Fibroblast of lung (primary cell): Measurements from ENCODE around the gene OR2H1. TPM values are rescaled to one million over a fixed set of nuclear protein-coding genes. Genes with fewer than 3 reads are reported as not detected.

ENCODE experiments used
- DNase-seq, 2 donors: peaks; one replicate each; pipeline versions ENCODE4 v3.0.0 to v3.0.0-alpha.2; 2010; ENCODE audit warnings: low read depth in 2 of 2
- H2AFZ ChIP-seq: 2 replicates; pipeline ENCODE4 v1.5.1; 2012; ENCODE audit warnings: low read length, control low read depth, inconsistent platforms
- H3K27ac ChIP-seq: 2 replicates; pipeline ENCODE4 v1.5.1; 2011; ENCODE audit warnings: low read length, control low read depth; ENCODE audit not compliant: insufficient read depth
- H3K27me3 ChIP-seq: 2 replicates; pipeline ENCODE4 v1.5.1; 2011; ENCODE audit warnings: mild to moderate bottlenecking, low read length; ENCODE audit not compliant: control insufficient read depth, insufficient read depth
- H3K36me3 ChIP-seq: 2 replicates; pipeline ENCODE4 v1.5.1; 2011; ENCODE audit warnings: low read length; ENCODE audit not compliant: control insufficient read depth, insufficient read depth
- H3K4me1 ChIP-seq: 2 replicates; pipeline ENCODE4 v1.5.1; 2011; ENCODE audit warnings: low read length; ENCODE audit not compliant: control insufficient read depth, insufficient read depth; ENCODE audit errors: extremely low read depth
- H3K4me2 ChIP-seq: 2 replicates; pipeline ENCODE4 v1.5.1; 2011; ENCODE audit warnings: low read length, control low read depth; ENCODE audit not compliant: insufficient read depth; ENCODE audit errors: extremely low read depth
- H3K4me3 ChIP-seq, 4 experiments: fragments of 200-600 bp in 1 of 4; sonication (generic) in 1 of 4; replicated peaks in 1 of 4; 2 replicates each; pipeline ENCODE4 v1.5.1; 2011 to 2016; ENCODE audit warnings: low read length in 4 of 4, low read depth in 3 of 4, mild to moderate bottlenecking in 3 of 4, control low read depth in 2 of 4, inconsistent platforms in 1 of 4, mixed read lengths in 1 of 4; ENCODE audit not compliant: insufficient read depth in 1 of 4; ENCODE audit errors: control extremely low read depth in 1 of 4
- H3K79me2 ChIP-seq: 2 replicates; pipeline ENCODE4 v1.5.1; 2012; ENCODE audit warnings: mild to moderate bottlenecking, low read length, inconsistent platforms; ENCODE audit not compliant: control insufficient read depth, insufficient read depth
- H3K9ac ChIP-seq: 2 replicates; pipeline ENCODE4 v1.5.1; 2011; ENCODE audit warnings: mild to moderate bottlenecking, low read length, control low read depth; ENCODE audit not compliant: insufficient read depth
- H3K9me3 ChIP-seq: 2 replicates; pipeline ENCODE4 v1.5.1; 2012; ENCODE audit warnings: low read depth, low read length; ENCODE audit not compliant: control insufficient read depth, insufficient read depth
- H4K20me1 ChIP-seq: 2 replicates; pipeline ENCODE4 v1.5.1; 2011; ENCODE audit warnings: low read length; ENCODE audit not compliant: control insufficient read depth, insufficient read depth; ENCODE audit errors: extremely low read depth
- EZH2 ChIP-seq: IDR thresholded peaks from 2 replicates; pipeline ENCODE4 v1.5.1; 2012; ENCODE audit warnings: low read length, control low read depth, mild to moderate bottlenecking; ENCODE audit errors: missing control alignments
- polyA plus RNA-seq, 2 donors: library from polyadenylated mRNA; depleted of rRNA in 1 of 2; stranded (reverse) in 1 of 2; unstranded in 1 of 2; fragments of >200 nt; gene quantifications; 2 replicates each; pipeline ENCODE4 v1.2.1, GENCODE V29; 2011 to 2012; ENCODE audit warnings: missing spikeins in 1 of 2
- total RNA-seq: library from RNA; depleted of rRNA; stranded (reverse); fragments of >200 nt; gene quantifications from 2 replicates; pipeline ENCODE4 v1.2.1, GENCODE V29; 2014
- TF ChIP-seq, protein P1 (sequence below), 2 donors: IDR thresholded peaks in 1 of 2; conservative IDR thresholded peaks in 1 of 2; 1 replicate in 1 of 2; 2 replicates in 1 of 2; pipeline ENCODE4 v1.5.1; 2011 to 2012; ENCODE audit warnings: low read length in 2 of 2, control low read depth in 1 of 2, inconsistent platforms in 1 of 2, low read depth in 1 of 2, mild to moderate bottlenecking in 1 of 2

OR2H1 gene
- total and polyA plus RNA-seq, 2 donors (not counting 1 experiment from before 2014, with no cell fraction given) = not detected

DNA sequence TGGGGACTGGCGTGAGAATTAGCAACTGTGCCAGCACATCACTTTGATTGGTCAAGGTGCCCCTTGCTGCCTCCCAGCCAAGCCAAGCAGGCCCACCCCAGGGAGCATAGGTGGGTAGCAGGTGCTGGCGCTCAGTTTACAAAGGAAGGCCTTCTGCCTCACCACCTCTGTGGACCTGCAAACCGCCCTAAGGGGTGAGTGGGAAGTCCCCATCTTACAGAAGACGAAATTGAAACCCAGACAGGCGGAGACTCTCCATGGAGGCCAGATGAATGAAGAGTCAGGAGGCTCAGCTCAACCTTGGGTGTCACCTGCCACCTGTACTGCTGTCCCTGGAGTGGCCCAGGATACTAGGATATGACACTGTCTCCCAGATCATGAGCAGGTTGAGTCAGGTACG is 52.3 kb downstream of the OR2H1 start:
- Histone ChIP-seq H3K4me3 (no peak overlapping the region), H3K27ac (no peak overlapping the region), H3K4me1 (no peaks in the 10 kb centered on the region), H3K36me3 (no peaks in the 10 kb centered on the region), H3K9ac (no peak overlapping the region), H3K9me3 (no peaks in the 10 kb centered on the region), H2AFZ (no peak overlapping the region), H4K20me1 (no peaks in the 10 kb centered on the region), H3K4me2 (no peak overlapping the region), H3K27me3 (no peaks in the 10 kb centered on the region), H3K79me2 (no peaks in the 10 kb centered on the region)
- TF ChIP-seq, protein P1, sequence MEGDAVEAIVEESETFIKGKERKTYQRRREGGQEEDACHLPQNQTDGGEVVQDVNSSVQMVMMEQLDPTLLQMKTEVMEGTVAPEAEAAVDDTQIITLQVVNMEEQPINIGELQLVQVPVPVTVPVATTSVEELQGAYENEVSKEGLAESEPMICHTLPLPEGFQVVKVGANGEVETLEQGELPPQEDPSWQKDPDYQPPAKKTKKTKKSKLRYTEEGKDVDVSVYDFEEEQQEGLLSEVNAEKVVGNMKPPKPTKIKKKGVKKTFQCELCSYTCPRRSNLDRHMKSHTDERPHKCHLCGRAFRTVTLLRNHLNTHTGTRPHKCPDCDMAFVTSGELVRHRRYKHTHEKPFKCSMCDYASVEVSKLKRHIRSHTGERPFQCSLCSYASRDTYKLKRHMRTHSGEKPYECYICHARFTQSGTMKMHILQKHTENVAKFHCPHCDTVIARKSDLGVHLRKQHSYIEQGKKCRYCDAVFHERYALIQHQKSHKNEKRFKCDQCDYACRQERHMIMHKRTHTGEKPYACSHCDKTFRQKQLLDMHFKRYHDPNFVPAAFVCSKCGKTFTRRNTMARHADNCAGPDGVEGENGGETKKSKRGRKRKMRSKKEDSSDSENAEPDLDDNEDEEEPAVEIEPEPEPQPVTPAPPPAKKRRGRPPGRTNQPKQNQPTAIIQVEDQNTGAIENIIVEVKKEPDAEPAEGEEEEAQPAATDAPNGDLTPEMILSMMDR (conservative IDR thresholded peaks at IDR 0.05 in 1 of 2, IDR thresholded peaks at IDR 0.05 in 1 of 2; ENCODE audit: low read depth in 1 of 2, low read length in 2 of 2) = no peak
- TF ChIP-seq EZH2 = no peak
- DNase-seq = no peak

DNA sequence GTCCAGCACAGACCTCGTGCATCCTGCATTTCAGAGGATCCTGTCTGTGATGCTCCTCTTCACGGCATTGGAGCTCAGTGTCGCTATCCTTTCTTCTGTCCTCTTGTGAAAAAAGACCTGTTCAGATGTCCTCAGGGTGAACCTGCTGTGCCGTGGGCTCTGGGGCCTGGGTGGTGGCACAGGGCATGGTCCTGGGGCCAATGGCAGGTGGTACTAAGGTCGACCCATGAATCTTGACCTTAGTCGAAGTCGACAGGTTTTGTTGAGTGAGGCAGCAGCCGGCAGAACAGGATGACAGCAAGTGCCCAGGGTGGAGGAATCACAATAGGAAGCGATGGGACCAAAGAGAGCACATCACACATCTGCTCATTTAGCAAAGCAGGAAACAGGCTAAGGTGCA is 52.8 kb downstream of the OR2H1 start:
- no peak overlapping the region for H3K9ac ChIP-seq
- H3K4me3 ChIP-seq = no peak overlapping the region
- TF ChIP-seq, protein P1 (conservative IDR thresholded peaks at IDR 0.05 in 1 of 2, IDR thresholded peaks at IDR 0.05 in 1 of 2; ENCODE audit: low read depth in 1 of 2, low read length in 2 of 2) = no peak
- TF ChIP-seq EZH2 = no peak

DNA sequence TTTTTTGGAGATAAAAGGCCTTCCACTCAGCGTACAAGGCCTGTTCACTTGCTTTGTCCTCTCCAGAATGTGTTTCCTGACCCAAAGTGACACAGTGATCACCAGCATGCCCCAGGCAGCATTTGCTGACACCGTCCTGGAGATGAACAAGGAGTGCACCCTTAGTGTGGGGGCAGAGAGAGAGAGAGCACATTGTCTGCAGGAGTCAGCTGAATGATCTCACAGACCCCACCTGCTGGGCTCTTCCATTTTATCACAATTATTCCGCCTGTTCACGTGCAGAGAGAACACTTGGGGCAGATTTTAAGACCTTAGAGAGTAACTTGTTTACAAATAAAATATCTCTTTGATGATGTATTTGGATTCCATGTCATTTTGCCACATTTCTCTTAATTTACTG is 53.2 kb downstream of the OR2H1 start:
- Histone ChIP-seq H3K27me3 (no peaks in the 10 kb centered on the region), H3K4me3 (no peak overlapping the region), H4K20me1 (no peaks in the 10 kb centered on the region), H3K36me3 (no peaks in the 10 kb centered on the region), H3K79me2 (no peaks in the 10 kb centered on the region), H3K27ac (no peak overlapping the region), H3K4me2 (no peak overlapping the region), H3K9ac (no peak overlapping the region), H3K4me1 (no peaks in the 10 kb centered on the region), H2AFZ (no peak overlapping the region), H3K9me3 (no peaks in the 10 kb centered on the region)
- DNase-seq = no peak
- no peak for TF ChIP-seq EZH2
- TF ChIP-seq, protein P1 (conservative IDR thresholded peaks at IDR 0.05 in 1 of 2, IDR thresholded peaks at IDR 0.05 in 1 of 2; ENCODE audit: low read depth in 1 of 2, low read length in 2 of 2) = no peak

More for the DNA sequence above, 52.8 kb downstream of the OR2H1 start:
- H3K4me1 ChIP-seq = no peaks in the 10 kb centered on the region
- no peaks in the 10 kb centered on the region for H3K36me3 ChIP-seq
- no peaks in the 10 kb centered on the region for H3K79me2 ChIP-seq
- H3K27ac ChIP-seq = no peak overlapping the region
- no peak overlapping the region for H3K4me2 ChIP-seq
- no peak overlapping the region for H2AFZ ChIP-seq
- H4K20me1 ChIP-seq = no peaks in the 10 kb centered on the region
- H3K27me3 ChIP-seq = no peaks in the 10 kb centered on the region
- no peaks in the 10 kb centered on the region for H3K9me3 ChIP-seq
- no peak for DNase-seq
